ENCODE data around the gene KRTAP10-5. TPM values are rescaled to one million over a fixed set of nuclear protein-coding genes. Genes with fewer than 3 reads are reported as not detected.
"Not testable (repeated sequence)": the region's sequence is repeated elsewhere in the genome, so short reads cannot be mapped to it uniquely, and the experiment has no call there.

The KRTAP10-5 gene
- not detected for total RNA-seq
- long read RNA-seq: 0 reads

GRCh38 chr21:44580231-44580821 is at the start of gene KRTAP10-5:
KRTAP10-5 (minus strand) TSS chr21:44580604; CDS start chr21:44580578, 26 bp downstream.
- H3K9me3 ChIP-seq; intact Hi-C loops (cut with DNase I); H3K27ac ChIP-seq; H3K4me3 ChIP-seq; H3K27me3 ChIP-seq; DNase-seq; H3K36me3 ChIP-seq; ATAC-seq; H3K4me1 ChIP-seq: not testable (repeated sequence)

GRCh38 chr21:44628707-44629391 is 48.4 kb upstream of the KRTAP10-5 start:
- ATAC-seq: peak; percentile 33
- Histone ChIP-seq H3K27ac (no peak overlapping the region), H3K9me3 (peaks cover 12% of the 10 kb centered on the region), H3K36me3 (no peaks in the 10 kb centered on the region), H3K4me1 (no peaks in the 10 kb centered on the region), H3K27me3 (no peaks in the 10 kb centered on the region), H3K4me3 (no peak overlapping the region)
- DNase-seq: no peak
- no peak for TF ChIP-seq CTCF (IDR thresholded peaks at IDR 0.05)
- intact Hi-C loops (cut with DNase I): no loop called here

- H3K4me1 ChIP-seq; H3K27ac ChIP-seq; H3K4me3 ChIP-seq; ATAC-seq; H3K36me3 ChIP-seq; H3K27me3 ChIP-seq; intact Hi-C loops (cut with DNase I): not testable (repeated sequence)
- H3K9me3 ChIP-seq: peaks cover 18% of the 10 kb centered on the region
- DNase-seq: peak; percentile 52
These were observed 47.4 kb upstream of the KRTAP10-5 start for GRCh38 chr21:44627831-44628233.

GRCh38 chr21:44627181-44627822 is 46.9 kb upstream of the KRTAP10-5 start:
- H3K9me3 ChIP-seq: peaks cover 20% of the 10 kb centered on the region
- H3K27ac ChIP-seq; H3K36me3 ChIP-seq; intact Hi-C loops (cut with DNase I); H3K27me3 ChIP-seq; H3K4me1 ChIP-seq; H3K4me3 ChIP-seq; DNase-seq; ATAC-seq: not testable (repeated sequence)

GRCh38 chr21:44626673-44627143 is 46.3 kb upstream of the KRTAP10-5 start, which contains the start of gene KRTAP10-9:
KRTAP10-9 (plus strand) TSS chr21:44627093; CDS start chr21:44627172, 79 bp downstream.
- no peak for DNase-seq
- intact Hi-C loops (cut with DNase I): no loop called here
- Histone ChIP-seq H3K9me3 (peaks cover 20% of the 10 kb centered on the region), H3K4me3 (no peak within 1 kb of the TSS), H3K4me1 (no peaks in the 10 kb centered on the region), H3K27me3 (no peaks in the 10 kb centered on the region), H3K36me3 (no peaks in the 10 kb centered on the region), H3K27ac (no peak within 1 kb of the TSS)
- no peak for TF ChIP-seq CTCF (IDR thresholded peaks at IDR 0.05)
- ATAC-seq: no peak

- H3K27me3 ChIP-seq: no peaks in the 10 kb centered on the region
- H3K4me3 ChIP-seq: no peak overlapping the region
- no peak for ATAC-seq
- peaks cover 17% of the 10 kb centered on the region for H3K9me3 ChIP-seq
- intact Hi-C loops (cut with DNase I): no loop called here
- TF ChIP-seq CTCF (IDR thresholded peaks at IDR 0.05): no peak
- H3K4me1 ChIP-seq: no peaks in the 10 kb centered on the region
- H3K27ac ChIP-seq: no peak overlapping the region
- H3K36me3 ChIP-seq: no peaks in the 10 kb centered on the region
- DNase-seq: no peak
These were observed 45.9 kb upstream of the KRTAP10-5 start for GRCh38 chr21:44626262-44626661.

GRCh38 chr21:44625756-44626155 is 45.4 kb upstream of the KRTAP10-5 start:
- TF ChIP-seq CTCF (IDR thresholded peaks at IDR 0.05): no peak
- no peak for DNase-seq
- ATAC-seq: no peak
- Histone ChIP-seq H3K27ac (no peak overlapping the region), H3K27me3 (no peaks in the 10 kb centered on the region), H3K4me1 (no peaks in the 10 kb centered on the region), H3K36me3 (no peaks in the 10 kb centered on the region), H3K9me3 (peaks cover 12% of the 10 kb centered on the region), H3K4me3 (no peak overlapping the region)
- intact Hi-C loops (cut with DNase I): no loop called here

Data from upper lobe of right lung (tissue), 1 donor.